ENCODE measurements around the gene DDTL. TPM values are rescaled to one million over a fixed set of nuclear protein-coding genes. Genes with fewer than 3 reads are reported as not detected.
A peak's percentile ranks its signal among the peaks of the same experiment; 100 is the strongest.
"Not testable (repeated sequence)": the region's sequence is repeated elsewhere in the genome, so short reads cannot be mapped to it uniquely, and the experiment has no call there.

Gene DDTL
- total and polyA plus RNA-seq, 8 donors = 2.7 to 53.6 (median 4.5) TPM; not detected in 2

DNA sequence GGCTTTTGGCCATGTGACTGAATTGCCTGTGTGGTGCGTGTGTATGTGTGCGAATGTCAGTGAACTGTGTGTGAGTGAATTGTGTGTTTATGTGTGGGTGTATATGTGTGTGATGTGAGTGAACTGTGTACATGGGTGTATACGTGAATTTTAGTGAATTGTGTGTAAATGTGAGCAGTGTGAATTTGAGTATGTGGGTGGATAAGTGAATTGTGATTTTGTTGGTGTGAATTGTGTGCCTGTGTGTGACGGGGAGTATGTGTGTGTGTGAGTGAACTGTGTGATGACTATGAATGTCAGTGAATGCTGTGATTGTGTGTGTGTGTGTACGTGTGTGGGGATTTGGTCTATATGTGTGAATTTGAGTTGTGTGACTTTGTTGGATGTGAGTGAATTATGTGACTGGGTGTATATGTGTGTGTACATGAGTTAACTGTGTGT lies 3.5 kb downstream of the DDTL start:
- Histone ChIP-seq H3K27me3 (no peaks in the 10 kb centered on the region), H3K36me3 (peaks cover 25 to 31% (median 29%) of the 10 kb centered on the region in 4 donors), H3K4me1 (peaks cover 0 to 30% (median 13%) of the 10 kb centered on the region in 4 donors), H3K4me3 (no peak overlapping the region), H3K9me3 (no peaks in the 10 kb centered on the region), H3K27ac (no peak overlapping the region)
- intact Hi-C loops (cut with DNase I; ENCODE audit: low total_unique reads) = loop anchor here (5.0 kb wide), 1 partner anchor 43 kb away; no protein-coding TSS in a partner anchor
- 56 to 85% (median 75%) methylated on average over 5 of the region's 5 CpGs for WGBS, 5 donors
- no peak for DNase-seq
- no peak for TF ChIP-seq POLR2AphosphoS5 (IDR thresholded peaks at IDR 0.05)
- no peak for TF ChIP-seq POLR2A (IDR thresholded peaks at IDR 0.05)
- TF ChIP-seq EP300 (IDR thresholded peaks at IDR 0.05) = no peak
- TF ChIP-seq, protein P1, sequence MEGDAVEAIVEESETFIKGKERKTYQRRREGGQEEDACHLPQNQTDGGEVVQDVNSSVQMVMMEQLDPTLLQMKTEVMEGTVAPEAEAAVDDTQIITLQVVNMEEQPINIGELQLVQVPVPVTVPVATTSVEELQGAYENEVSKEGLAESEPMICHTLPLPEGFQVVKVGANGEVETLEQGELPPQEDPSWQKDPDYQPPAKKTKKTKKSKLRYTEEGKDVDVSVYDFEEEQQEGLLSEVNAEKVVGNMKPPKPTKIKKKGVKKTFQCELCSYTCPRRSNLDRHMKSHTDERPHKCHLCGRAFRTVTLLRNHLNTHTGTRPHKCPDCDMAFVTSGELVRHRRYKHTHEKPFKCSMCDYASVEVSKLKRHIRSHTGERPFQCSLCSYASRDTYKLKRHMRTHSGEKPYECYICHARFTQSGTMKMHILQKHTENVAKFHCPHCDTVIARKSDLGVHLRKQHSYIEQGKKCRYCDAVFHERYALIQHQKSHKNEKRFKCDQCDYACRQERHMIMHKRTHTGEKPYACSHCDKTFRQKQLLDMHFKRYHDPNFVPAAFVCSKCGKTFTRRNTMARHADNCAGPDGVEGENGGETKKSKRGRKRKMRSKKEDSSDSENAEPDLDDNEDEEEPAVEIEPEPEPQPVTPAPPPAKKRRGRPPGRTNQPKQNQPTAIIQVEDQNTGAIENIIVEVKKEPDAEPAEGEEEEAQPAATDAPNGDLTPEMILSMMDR (IDR thresholded peaks at IDR 0.05) = no peak

DNA sequence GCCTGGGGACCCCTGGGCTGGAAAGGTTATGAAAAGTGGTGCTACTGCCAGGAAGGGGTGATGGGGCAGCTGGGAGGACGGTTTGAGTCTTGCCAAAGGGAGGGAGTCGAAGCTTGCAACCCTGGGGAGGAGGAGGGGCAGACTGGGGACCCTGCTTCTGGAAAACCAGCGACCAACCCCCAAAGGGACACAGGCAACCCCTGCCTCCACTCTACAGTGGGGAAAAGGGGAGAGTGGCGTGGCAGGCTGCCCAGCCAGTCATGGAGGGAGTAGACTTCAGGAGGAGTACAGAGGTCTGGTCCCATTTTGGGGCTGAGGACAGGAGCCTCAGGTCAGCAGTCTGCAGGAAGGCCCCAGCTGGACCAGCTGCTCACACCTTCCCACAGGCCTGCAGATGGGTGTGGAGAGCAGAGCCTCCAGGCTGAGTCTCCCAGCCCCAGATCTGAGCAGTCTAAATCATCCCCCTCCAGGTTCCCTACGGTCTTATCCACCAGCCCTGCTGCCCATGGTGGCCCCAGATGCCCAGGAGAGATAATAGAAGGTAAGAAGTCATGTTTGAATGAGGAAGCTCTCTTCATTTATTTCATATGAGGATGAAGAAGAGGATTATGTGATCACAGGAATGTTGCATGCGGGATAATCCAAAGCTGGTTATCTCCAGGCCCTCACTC lies 4.3 kb downstream of the DDTL start:
- H3K27me3 ChIP-seq = no peaks in the 10 kb centered on the region
- peak in 1 of 2 donors; percentile 2 for DNase-seq
- 58 to 84% (median 61%) methylated on average over 6 of the region's 6 CpGs for WGBS, 5 donors
- TF ChIP-seq, protein P1 (IDR thresholded peaks at IDR 0.05) = no peak
- TF ChIP-seq EP300 (IDR thresholded peaks at IDR 0.05) (no peak), POLR2AphosphoS5 (IDR thresholded peaks at IDR 0.05) (no peak), POLR2A (IDR thresholded peaks at IDR 0.05) (no peak)
- peaks cover 0 to 30% (median 13%) of the 10 kb centered on the region in 4 donors for H3K4me1 ChIP-seq
- H3K36me3 ChIP-seq = peaks cover 25 to 31% (median 29%) of the 10 kb centered on the region in 4 donors
- no peaks in the 10 kb centered on the region for H3K9me3 ChIP-seq
- peak overlapping the region in 1 of 5 donors; percentile 4 for H3K27ac ChIP-seq
- intact Hi-C loops (cut with DNase I; ENCODE audit: low total_unique reads) = loop anchor here (5.0 kb wide), 1 partner anchor 44 kb away; no protein-coding TSS in a partner anchor
- H3K4me3 ChIP-seq = no peak overlapping the region

DNA sequence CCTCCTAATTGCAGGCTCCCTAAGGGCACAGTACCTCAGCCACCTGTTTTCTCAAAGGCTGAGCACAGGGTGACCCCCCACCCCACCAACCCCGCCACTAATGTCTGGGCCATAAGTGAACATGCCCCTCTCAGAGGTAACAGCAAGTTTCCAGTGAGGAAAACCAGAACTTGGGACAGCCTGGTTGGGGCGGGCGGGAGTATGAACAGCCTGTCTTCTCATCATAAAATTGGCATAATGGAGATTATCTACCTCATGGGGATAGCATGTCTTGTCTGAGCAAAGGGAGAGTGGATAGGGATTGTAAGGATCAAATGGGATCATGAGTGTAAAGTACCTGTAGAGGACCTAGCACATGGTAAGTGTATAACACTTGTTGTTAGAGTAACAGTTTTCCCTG lies 5.2 kb downstream of the DDTL start:
- peaks cover 25 to 31% (median 29%) of the 10 kb centered on the region in 4 donors for H3K36me3 ChIP-seq
- not testable (repeated sequence) for H3K27ac ChIP-seq, H3K9me3 ChIP-seq, H3K27me3 ChIP-seq, H3K4me3 ChIP-seq, DNase-seq
- 87 to 94% (median 91%) methylated on average over 3 of the region's 3 CpGs for WGBS, 5 donors
- intact Hi-C loops (cut with DNase I; ENCODE audit: low total_unique reads) = loop anchor here (5.0 kb wide), 1 partner anchor 45 kb away; no protein-coding TSS in a partner anchor
- H3K4me1 ChIP-seq = peaks cover 0 to 30% (median 13%) of the 10 kb centered on the region in 4 donors

DNA sequence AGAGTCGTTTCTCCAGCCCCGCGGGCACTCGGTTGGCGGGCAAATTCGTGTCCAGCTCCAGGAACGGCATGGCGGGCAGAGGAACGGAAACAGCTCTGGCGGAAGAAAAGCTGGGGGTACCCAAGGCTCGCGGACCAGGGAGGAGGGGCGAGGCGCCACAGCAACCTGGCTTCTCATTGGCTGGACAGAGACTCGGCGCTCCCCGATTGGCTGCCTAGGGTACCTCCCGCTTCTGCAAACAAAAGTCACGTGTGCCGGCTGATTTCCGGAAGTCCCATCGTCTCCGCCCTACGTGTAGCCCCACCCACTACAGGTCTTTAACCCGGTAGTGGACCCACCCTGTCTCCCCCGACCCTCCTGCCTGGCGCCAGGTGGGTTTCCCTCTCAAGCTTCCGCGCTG lies 7.7 kb downstream of the DDTL start, which contains the start of gene DDT:
DDT (minus strand) TSS at position 97 of the 400 bp plus-strand sequence; CDS start at position 70, 27 bp downstream.
- not testable (repeated sequence) for H3K27ac ChIP-seq, H3K27me3 ChIP-seq, H3K4me3 ChIP-seq, H3K9me3 ChIP-seq, DNase-seq
- intact Hi-C loops (cut with DNase I; ENCODE audit: low total_unique reads) = loop anchor here (5.0 kb wide), 1 partner anchor 47 kb away; no protein-coding TSS in a partner anchor
- WGBS, 5 donors = no CpG with 5 or more reads among the region's 29 CpGs
- Histone ChIP-seq H3K4me1 (peaks cover 0 to 27% (median 11%) of the 10 kb centered on the region in 4 donors), H3K36me3 (peaks cover 25 to 27% (median 26%) of the 10 kb centered on the region in 4 donors)

DNA sequence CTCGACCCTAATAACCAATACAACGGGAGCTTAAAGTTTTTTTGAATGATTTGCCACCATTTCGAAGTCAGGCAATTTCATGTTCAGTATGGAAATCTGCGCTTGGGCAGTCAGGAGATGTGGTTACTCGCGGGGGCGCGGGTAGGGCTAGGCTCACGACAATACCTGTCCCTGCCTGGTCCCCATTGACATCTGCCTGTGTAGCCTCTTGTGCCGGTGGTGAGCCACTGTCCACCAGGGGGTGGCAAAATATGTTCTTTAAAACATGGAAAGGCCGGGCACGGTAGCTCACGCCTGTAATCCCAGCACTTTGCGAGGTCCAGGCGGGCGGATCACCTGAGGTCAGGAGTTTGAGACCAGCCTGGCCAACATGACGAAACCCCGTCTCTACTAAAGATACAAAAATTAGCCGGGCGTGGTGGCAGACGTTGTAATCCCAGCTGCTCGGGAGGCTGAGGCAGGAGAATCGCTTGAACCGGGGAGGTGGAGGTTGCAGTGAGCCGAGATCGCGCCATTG lies 8.2 kb downstream of the DDTL start:
- H3K4me3 ChIP-seq, H3K27ac ChIP-seq, H3K9me3 ChIP-seq, H3K27me3 ChIP-seq, DNase-seq: not testable (repeated sequence)
- H3K36me3 ChIP-seq = peaks cover 20 to 22% (median 21%) of the 10 kb centered on the region in 4 donors
- intact Hi-C loops (cut with DNase I; ENCODE audit: low total_unique reads) = loop anchor here (5.0 kb wide), 1 partner anchor 48 kb away; no protein-coding TSS in a partner anchor
- 9 to 17% (median 13%) methylated on average over 5 to 8 of the region's 27 CpGs; no CpG with 5 or more reads in 1 of the 5 donors for WGBS, 5 donors
- H3K4me1 ChIP-seq = peaks cover 0 to 21% (median 9%) of the 10 kb centered on the region in 4 donors

DNA sequence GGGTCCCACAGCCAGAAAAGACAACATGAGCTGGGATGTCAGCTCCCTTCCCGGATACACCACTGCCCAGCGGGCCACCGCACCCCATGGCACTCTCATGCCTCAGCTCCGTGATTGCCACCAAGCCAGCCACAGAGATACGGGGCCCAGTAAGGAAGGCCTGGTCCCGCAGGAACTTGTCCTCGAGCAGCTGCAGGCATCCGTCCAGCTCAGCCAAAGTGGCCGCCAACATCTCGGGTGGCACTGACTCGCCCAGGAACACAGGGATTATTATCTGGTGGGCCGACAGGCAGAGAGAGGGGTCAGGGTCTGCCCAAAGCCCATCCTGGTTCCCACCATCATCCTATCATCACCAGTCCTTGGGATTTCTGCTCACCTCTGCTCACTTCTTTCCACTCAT lies 10.6 kb downstream of the DDTL start:
- H3K36me3 ChIP-seq; DNase-seq; H3K4me1 ChIP-seq; H3K27me3 ChIP-seq; H3K9me3 ChIP-seq; H3K27ac ChIP-seq; H3K4me3 ChIP-seq; intact Hi-C loops (cut with DNase I; ENCODE audit: low total_unique reads): not testable (repeated sequence)
- 76 to 79% (median 79%) methylated on average over 3 to 7 of the region's 12 CpGs; no CpG with 5 or more reads in 2 of the 5 donors for WGBS, 5 donors

DNA sequence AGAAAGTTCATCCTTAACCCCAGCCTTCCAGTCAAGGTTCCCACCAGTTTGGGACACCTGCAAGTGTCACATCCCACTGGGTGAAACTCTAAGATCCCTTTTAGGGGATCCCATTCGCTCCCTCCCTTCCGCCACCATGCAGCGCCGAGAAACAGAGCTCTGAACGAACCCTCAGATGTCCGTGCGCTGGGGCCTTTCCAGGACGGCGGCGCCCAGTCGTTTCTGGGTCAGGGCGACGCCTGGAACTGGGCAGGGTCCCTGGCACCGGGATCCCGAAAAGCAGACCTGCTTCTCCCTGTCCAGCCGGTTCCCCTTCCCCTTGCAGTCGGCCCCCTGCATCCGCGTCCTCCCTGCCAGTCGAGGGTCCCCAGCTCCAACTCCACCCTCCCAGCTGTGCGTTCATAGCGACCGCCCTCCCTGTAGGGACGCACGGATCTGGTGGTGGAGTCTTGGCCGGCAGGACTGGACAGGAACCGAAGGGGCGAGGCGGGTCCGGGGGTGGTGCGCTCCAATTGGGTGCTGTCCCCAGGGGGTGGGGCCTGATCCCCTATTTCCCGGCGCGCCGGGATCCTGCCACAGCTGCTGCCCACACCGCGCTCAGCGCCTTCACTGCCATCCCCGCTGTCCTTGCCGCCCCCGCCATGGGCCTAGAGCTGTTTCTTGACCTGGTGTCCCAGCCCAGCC lies 13.0 kb downstream of the DDTL start, which contains the start of gene GSTT2:
GSTT2 (plus strand) TSS at position 578 of the 684 bp plus-strand sequence.
- no CpG with 5 or more reads among the region's 41 CpGs for WGBS, 5 donors
- DNase-seq; H3K9me3 ChIP-seq; H3K27ac ChIP-seq; H3K27me3 ChIP-seq; H3K4me1 ChIP-seq; H3K4me3 ChIP-seq; intact Hi-C loops (cut with DNase I; ENCODE audit: low total_unique reads); H3K36me3 ChIP-seq: not testable (repeated sequence)

DNA sequence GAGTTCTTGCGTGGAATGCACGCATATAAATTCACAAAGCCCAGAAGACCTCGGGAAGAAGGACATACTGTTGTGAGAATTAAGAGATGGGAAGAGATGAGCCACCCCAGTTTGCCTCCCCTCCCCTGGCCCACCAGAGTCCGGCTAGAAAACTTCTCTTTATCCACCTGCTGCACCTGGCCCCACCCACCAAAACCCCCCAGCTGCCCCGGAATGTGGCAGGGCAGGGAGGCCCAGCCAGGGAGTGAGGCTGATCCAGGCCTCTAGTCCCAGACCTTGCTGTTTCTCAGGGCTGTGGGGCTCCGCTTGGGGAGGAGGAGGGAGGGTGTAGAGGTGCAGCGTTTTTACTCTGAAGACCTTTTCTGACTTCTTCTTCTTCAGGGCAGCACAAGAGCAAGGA lies 13.9 kb downstream of the DDTL start:
- intact Hi-C loops (cut with DNase I; ENCODE audit: low total_unique reads); H3K36me3 ChIP-seq; H3K4me3 ChIP-seq; H3K4me1 ChIP-seq; H3K27ac ChIP-seq; DNase-seq; H3K9me3 ChIP-seq; H3K27me3 ChIP-seq: not testable (repeated sequence)
- 22 to 53% (median 35%) methylated on average over 3 to 6 of the region's 7 CpGs for WGBS, 5 donors
